Stimulated activated CD8-positive, alpha-beta memory T cell treated with anti-CD3 and anti-CD28 coated beads, Interleukin-2, amount 100 ng/mL, for 48 hours (primary cell): ENCODE measurements around the gene CAMTA1.

Source experiments
- DNase-seq, 2 donors: peaks; one replicate each; pipeline ENCODE4 v3.0.0-alpha.2; 2020; ENCODE audit warnings: low read depth in 2 of 2

The CAMTA1 gene

GRCh38 chr1:6979003-6979613 lies 193.9 kb downstream of the CAMTA1 start:
- DNase-seq: no peak

- no peak for DNase-seq
Observed at GRCh38 chr1:6981595-6981994, 196.3 kb downstream of the CAMTA1 start.

GRCh38 chr1:6982443-6982842 lies 197.2 kb downstream of the CAMTA1 start:
- DNase-seq: no peak

GRCh38 chr1:6982860-6983259 lies 197.6 kb downstream of the CAMTA1 start:
- no peak for DNase-seq

- no peak for DNase-seq
Observed at GRCh38 chr1:6984536-6984935, 199.3 kb downstream of the CAMTA1 start.

GRCh38 chr1:6984986-6985385 lies 199.7 kb downstream of the CAMTA1 start:
- no peak for DNase-seq

GRCh38 chr1:6985549-6986276 lies 200.5 kb downstream of the CAMTA1 start:
- no peak for DNase-seq

- DNase-seq: no peak
Observed at GRCh38 chr1:6986281-6986680, 201.0 kb downstream of the CAMTA1 start.

- DNase-seq: no peak
Observed at GRCh38 chr1:6987940-6988339, 202.7 kb downstream of the CAMTA1 start.

- DNase-seq: no peak
Observed at GRCh38 chr1:6988796-6989195, 203.5 kb downstream of the CAMTA1 start.

- DNase-seq: no peak
Observed at GRCh38 chr1:6989212-6990159, 204.2 kb downstream of the CAMTA1 start.

- DNase-seq: no peak
Observed at GRCh38 chr1:6991266-6991665, 206.0 kb downstream of the CAMTA1 start.

GRCh38 chr1:6995789-6996188 lies 210.5 kb downstream of the CAMTA1 start:
- DNase-seq: no peak

- no peak for DNase-seq
Observed at GRCh38 chr1:6996371-6996770, 211.1 kb downstream of the CAMTA1 start.

- DNase-seq: no peak
Observed at GRCh38 chr1:6996866-6997265, 211.6 kb downstream of the CAMTA1 start.

GRCh38 chr1:6998267-6998666 lies 213.0 kb downstream of the CAMTA1 start:
- no peak for DNase-seq

GRCh38 chr1:6999826-7000225 lies 214.6 kb downstream of the CAMTA1 start:
- DNase-seq: no peak

- DNase-seq: no peak
Observed at GRCh38 chr1:7000720-7001119, 215.5 kb downstream of the CAMTA1 start.

- DNase-seq: no peak
Observed at GRCh38 chr1:7002728-7003127, 217.5 kb downstream of the CAMTA1 start.

GRCh38 chr1:7003676-7004075 lies 218.4 kb downstream of the CAMTA1 start:
- no peak for DNase-seq

- DNase-seq: no peak
Observed at GRCh38 chr1:7004181-7004580, 218.9 kb downstream of the CAMTA1 start.

GRCh38 chr1:7005762-7006161 lies 220.5 kb downstream of the CAMTA1 start:
- DNase-seq: no peak
